ENCODE measurements around the gene CLTA.
"Not testable (repeated sequence)": the region's sequence is repeated elsewhere in the genome, so short reads cannot be mapped to it uniquely, and the experiment has no call there.

CLTA gene

DNA sequence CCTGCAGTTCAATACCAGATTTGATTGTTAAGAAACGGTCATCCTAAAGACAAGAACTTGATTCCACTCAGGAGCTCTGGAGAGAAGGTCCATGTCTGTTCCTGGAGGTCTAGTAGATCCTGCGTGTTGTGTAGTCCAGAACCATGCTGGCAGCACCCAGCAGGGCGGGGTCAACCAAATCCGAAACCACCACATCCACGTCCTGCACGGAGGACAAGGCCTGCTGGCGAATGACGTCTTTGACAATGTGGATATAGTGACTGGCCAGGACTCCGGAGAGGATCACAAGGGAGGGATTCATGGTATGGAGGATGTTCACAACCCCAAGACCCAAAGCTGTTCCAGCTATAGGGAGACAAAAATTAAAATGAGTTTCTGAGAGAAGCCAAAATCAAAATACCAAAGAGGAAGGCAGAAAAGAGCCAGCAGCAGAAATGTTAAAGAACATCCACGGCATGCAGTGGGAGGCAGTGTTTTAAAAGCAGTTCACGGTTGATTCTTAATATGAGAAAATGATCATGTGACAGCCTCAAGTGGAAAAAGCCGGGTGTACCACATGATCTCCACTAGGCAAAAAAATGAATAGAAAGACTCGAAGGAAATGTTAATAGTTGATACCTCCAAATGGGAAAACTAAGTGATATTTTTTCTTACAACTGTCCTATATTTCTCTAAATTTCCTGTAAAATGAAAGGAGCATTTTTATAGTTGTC, 26.7 kb downstream of the CLTA start:
- H3K4me3 ChIP-seq (ENCODE audit: low read length), result no peak overlapping the region
- no peak for DNase-seq (ENCODE audit: low read depth)
- TF ChIP-seq, protein P1, sequence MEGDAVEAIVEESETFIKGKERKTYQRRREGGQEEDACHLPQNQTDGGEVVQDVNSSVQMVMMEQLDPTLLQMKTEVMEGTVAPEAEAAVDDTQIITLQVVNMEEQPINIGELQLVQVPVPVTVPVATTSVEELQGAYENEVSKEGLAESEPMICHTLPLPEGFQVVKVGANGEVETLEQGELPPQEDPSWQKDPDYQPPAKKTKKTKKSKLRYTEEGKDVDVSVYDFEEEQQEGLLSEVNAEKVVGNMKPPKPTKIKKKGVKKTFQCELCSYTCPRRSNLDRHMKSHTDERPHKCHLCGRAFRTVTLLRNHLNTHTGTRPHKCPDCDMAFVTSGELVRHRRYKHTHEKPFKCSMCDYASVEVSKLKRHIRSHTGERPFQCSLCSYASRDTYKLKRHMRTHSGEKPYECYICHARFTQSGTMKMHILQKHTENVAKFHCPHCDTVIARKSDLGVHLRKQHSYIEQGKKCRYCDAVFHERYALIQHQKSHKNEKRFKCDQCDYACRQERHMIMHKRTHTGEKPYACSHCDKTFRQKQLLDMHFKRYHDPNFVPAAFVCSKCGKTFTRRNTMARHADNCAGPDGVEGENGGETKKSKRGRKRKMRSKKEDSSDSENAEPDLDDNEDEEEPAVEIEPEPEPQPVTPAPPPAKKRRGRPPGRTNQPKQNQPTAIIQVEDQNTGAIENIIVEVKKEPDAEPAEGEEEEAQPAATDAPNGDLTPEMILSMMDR (IDR thresholded peaks at IDR 0.05; ENCODE audit: insufficient read depth, low read depth, low read length, missing control alignments), result no peak

DNA sequence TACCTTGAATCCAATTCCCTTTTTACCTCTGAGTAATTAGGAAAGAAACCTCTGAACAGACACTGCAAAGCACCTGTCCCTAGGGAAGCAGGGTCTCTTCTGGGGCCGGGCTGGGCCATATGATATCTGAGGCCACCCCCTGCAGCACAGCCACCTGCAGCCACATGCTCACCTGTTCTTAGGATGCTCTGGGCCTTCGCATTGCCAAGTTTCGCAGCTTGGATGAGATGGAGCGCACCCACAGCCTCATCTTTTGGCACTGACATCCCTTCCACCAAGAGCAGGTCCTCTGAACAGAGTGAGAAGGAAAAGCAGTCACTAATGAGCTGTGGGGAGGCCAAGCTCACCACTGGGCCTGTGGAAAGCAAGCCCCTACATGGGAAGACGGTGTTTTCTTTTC, 27.3 kb downstream of the CLTA start:
- no peak for DNase-seq (ENCODE audit: low read depth)
- TF ChIP-seq, protein P1 (IDR thresholded peaks at IDR 0.05; ENCODE audit: insufficient read depth, low read depth, low read length, missing control alignments), result no peak
- H3K4me3 ChIP-seq (ENCODE audit: low read length), result no peak overlapping the region

DNA sequence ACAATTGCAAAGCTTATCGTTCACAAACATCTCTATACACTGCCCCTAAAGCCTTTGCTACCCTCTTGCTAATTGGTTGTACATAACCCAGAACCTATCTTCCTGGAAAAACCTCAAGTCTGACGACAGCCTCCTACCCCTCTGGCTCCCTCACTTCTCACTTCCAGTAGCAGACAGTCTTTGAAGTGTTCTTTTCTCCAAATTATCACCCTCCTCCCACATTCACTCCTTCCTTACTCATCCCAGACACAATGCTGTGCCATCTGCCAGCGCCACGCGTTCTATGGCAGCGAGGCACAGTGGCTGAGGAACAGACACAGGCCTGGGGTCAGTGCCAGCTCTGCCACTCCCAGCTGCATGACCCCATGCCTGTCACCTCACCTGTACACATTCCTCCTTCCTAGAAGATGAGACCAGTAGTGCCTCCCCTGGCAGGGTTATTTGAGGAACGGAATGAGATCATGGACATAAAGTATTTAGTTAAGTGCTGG, 27.7 kb downstream of the CLTA start:
- no peak for DNase-seq (ENCODE audit: low read depth)
- TF ChIP-seq, protein P1 (IDR thresholded peaks at IDR 0.05; ENCODE audit: insufficient read depth, low read depth, low read length, missing control alignments), result no peak
- H3K4me3 ChIP-seq (ENCODE audit: low read length), result no peak overlapping the region

DNA sequence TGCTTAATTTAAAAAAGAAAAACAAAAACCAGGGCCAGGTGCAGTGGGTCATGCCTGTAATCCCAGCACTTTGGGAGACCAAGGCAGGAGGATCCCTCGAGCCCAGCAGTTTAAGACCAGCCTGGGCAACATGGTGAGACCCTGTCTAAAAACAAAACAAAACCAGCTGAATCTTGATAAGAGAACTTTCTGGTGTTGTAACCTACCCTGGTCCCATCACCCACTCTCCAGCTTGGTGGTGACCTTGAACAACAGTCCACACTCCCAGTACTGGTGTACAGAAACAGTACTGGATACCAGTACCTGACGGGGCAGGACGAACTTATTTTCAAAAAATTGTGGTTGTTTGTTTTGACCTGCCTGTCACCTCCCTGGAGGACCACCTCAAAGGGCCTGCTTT, 30.9 kb downstream of the CLTA start:
- H3K4me3 ChIP-seq (ENCODE audit: low read length), result no peak overlapping the region
- TF ChIP-seq, protein P1 (IDR thresholded peaks at IDR 0.05; ENCODE audit: insufficient read depth, low read depth, low read length, missing control alignments), result no peak
- no peak for DNase-seq (ENCODE audit: low read depth)

DNA sequence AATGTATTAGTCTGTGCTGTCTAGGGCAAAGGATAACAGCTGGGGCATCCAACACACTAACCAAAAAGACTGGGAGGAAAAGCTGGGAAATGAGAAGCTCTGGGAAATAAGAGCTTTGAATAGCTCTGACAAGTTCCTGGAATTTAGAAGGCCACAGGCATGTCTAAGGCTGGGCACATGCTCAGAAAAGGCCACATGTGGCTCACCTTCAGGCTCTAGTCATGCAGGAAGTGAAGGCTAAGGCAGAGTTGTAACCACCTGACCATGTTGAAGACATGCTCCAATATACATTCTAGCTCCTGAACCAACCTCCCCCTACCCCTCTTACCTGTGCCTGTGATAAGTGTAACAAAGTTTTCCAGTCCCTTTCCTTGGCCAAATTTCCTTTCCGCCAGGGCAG, 31.7 kb downstream of the CLTA start:
- TF ChIP-seq, protein P1 (IDR thresholded peaks at IDR 0.05; ENCODE audit: insufficient read depth, low read depth, low read length, missing control alignments), result no peak

DNA sequence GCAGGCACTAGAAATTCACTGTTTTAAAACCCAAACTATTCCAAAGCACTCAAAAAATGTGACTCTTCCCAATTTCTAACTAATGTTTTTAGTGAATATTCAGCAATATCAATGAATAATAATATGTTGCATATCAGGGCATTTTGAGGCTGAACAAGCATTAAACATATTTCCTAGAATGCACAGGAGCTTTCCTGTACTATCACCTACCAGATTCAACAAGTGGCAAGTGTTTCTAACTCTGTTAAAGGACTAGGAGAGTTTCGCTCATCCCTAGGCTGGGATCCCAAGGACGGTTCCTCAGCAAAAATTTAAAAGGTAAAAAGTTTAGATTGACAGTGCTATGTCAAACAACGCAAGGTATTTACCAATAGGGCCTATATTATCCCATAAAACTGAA, 46.5 kb downstream of the CLTA start:
- TF ChIP-seq, protein P1 (IDR thresholded peaks at IDR 0.05; ENCODE audit: insufficient read depth, low read depth, low read length, missing control alignments), result no peak
- no peak for DNase-seq (ENCODE audit: low read depth)
- H3K4me3 ChIP-seq (ENCODE audit: low read length), result no peak overlapping the region

More for the DNA sequence above, 31.7 kb downstream of the CLTA start:
- H3K4me3 ChIP-seq (ENCODE audit: low read length), result no peak overlapping the region
- no peak for DNase-seq (ENCODE audit: low read depth)

DNA sequence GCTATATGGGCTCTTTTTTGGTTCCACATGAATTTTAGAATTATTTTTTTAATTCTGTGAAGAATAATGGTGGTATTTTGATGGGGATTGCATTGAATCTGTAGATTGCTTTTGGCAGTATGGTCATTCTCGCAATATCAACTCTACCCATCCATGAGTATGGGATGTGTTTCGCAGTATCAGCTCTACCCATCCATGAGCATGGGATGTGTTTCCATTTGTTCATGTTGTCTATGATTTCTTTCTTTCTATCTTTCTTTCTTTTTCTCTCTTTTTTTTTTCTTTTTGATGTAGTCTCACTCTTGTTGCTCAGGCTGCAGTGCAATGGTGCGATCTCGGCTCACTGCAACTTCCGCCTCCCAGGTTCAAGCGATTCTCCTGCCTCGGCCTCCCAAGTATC, 48.5 kb downstream of the CLTA start:
- not testable (repeated sequence) for H3K4me3 ChIP-seq (ENCODE audit: low read length); DNase-seq (ENCODE audit: low read depth)

DNA sequence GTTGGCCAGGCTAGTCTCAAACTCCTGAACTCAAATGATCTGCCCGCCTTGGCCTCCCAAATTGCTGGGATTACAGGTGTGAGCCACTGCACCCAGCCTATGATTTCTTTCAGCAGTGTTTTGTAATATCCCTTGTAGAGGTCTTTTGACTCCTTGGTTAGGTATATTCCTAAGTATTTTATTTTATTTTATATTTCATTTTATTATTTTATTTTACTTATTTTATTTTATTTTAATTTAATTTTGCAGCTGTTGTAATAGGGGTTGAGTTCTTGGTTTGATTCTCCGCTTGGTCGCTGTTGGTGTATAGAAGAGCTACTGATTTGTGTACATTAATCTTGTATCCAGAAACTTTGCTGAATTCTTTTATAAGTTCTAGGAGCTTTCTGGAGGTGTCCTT, 49.0 kb downstream of the CLTA start:
- DNase-seq (ENCODE audit: low read depth); H3K4me3 ChIP-seq (ENCODE audit: low read length): not testable (repeated sequence)
